Epithelial cell of esophagus (primary cell): Measurements from ENCODE around the gene GSE1.

Experiments
- DNase-seq: peaks from one replicate; pipeline ENCODE4 v3.0.0; 2010; ENCODE audit warnings: low read depth
- H3K4me3 ChIP-seq: 2 replicates; pipeline ENCODE4 v1.5.1; 2011; ENCODE audit warnings: mild to moderate bottlenecking, low read length, control low read depth
- CTCF ChIP-seq: IDR thresholded peaks from 2 replicates; pipeline ENCODE4 v1.5.1; 2011; ENCODE audit warnings: low read depth, mild to moderate bottlenecking, low read length, control low read depth, inconsistent platforms; ENCODE audit not compliant: insufficient read depth; ENCODE audit errors: missing control alignments

Gene GSE1

GRCh38 chr16:85688586-85689284, 75.6 kb downstream of the GSE1 start, which contains the start of gene GINS2:
Gene GINS2 (minus strand): TSS chr16:85688954. CDS start chr16:85688898, 56 bp downstream.
- peak within 1 kb of the TSS; percentile 54 for H3K4me3 ChIP-seq
- DNase-seq: peak; percentile 92
- TF ChIP-seq CTCF: no peak

GRCh38 chr16:85689285-85689949, 76.3 kb downstream of the GSE1 start:
- H3K4me3 ChIP-seq: no peak overlapping the region
- no peak for TF ChIP-seq CTCF
- DNase-seq: no peak

DNA sequence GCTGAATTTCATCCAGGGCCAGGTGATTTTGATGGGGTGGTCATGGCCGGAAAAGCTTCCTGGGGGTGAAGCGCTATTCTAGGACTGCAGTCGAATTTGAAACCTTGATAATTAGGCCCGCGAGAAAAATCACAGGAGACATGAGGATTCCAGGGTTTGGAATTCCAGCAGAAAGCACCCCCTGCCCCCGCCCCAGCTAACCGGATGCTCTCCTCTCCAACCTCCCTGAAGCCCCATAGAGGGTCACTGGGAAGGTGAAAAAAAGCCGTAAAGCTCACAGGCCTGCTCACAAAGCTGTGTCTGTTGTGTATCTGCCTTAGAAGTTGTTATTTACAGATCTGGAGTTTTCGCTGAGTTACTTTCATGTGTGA, 76.8 kb downstream of the GSE1 start:
- DNase-seq: no peak
- no peak overlapping the region for H3K4me3 ChIP-seq
- no peak for TF ChIP-seq CTCF

DNA sequence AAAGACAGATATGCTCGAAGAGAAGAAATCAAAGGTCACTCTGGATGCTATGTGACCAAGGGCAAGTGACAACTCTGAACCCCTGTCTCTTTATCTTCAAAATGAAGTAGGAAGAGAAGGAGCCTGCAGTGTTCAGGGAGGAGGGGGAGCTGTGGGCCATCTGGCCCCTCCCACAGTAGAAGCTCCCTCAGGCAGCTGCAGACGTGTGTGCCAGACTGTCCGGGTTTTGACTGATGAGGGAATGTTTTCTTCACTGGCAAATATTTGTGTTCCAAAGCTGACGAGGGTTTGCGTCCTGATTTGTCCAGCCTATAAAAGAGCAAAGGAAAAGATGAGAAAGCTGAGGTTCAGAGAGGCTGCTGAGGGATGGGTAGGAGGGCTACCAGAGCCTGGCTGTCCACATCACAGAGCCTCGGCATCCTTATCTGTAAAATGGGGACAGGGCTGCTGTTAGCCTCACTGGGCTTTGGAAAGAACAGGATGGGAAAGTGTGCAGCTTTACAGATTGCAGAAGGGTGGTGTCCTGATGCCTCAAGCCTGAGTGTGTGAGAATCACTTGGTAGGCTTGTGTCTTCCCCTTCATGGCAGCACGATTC, 77.4 kb downstream of the GSE1 start:
- H3K4me3 ChIP-seq: no peak overlapping the region
- no peak for DNase-seq
- no peak for TF ChIP-seq CTCF

GRCh38 chr16:85695196-85696128, 82.3 kb downstream of the GSE1 start:
- TF ChIP-seq CTCF: no peak
- DNase-seq: no peak
- H3K4me3 ChIP-seq: no peak overlapping the region

GRCh38 chr16:85696781-85697180, 83.7 kb downstream of the GSE1 start:
- no peak overlapping the region for H3K4me3 ChIP-seq
- DNase-seq: peak; percentile 76
- TF ChIP-seq CTCF: no peak
